GM10266 (cell line): ENCODE data around the gene LNP1.

Experiments
- DNase-seq: peaks from one replicate; pipeline ENCODE4 v3.0.0; 2012; ENCODE audit errors: extremely low spot score
- TF ChIP-seq, protein P1 (sequence below): IDR thresholded peaks from 2 replicates; pipeline ENCODE4 v1.5.1; 2012; ENCODE audit warnings: mild to moderate bottlenecking, low read depth; ENCODE audit not compliant: control insufficient read depth, insufficient read depth; ENCODE audit errors: missing control alignments

The LNP1 gene

GRCh38 chr3:100419406-100419805 is 18.1 kb downstream of the LNP1 start:
- no peak for DNase-seq
- TF ChIP-seq, protein P1, sequence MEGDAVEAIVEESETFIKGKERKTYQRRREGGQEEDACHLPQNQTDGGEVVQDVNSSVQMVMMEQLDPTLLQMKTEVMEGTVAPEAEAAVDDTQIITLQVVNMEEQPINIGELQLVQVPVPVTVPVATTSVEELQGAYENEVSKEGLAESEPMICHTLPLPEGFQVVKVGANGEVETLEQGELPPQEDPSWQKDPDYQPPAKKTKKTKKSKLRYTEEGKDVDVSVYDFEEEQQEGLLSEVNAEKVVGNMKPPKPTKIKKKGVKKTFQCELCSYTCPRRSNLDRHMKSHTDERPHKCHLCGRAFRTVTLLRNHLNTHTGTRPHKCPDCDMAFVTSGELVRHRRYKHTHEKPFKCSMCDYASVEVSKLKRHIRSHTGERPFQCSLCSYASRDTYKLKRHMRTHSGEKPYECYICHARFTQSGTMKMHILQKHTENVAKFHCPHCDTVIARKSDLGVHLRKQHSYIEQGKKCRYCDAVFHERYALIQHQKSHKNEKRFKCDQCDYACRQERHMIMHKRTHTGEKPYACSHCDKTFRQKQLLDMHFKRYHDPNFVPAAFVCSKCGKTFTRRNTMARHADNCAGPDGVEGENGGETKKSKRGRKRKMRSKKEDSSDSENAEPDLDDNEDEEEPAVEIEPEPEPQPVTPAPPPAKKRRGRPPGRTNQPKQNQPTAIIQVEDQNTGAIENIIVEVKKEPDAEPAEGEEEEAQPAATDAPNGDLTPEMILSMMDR = no peak

GRCh38 chr3:100420885-100421284 is 19.5 kb downstream of the LNP1 start:
- DNase-seq = no peak

GRCh38 chr3:100423611-100424010 is 22.3 kb downstream of the LNP1 start:
- no peak for DNase-seq
- TF ChIP-seq, protein P1 = no peak

More at GRCh38 chr3:100420885-100421284, 19.5 kb downstream of the LNP1 start:
- TF ChIP-seq, protein P1 = no peak

DNA sequence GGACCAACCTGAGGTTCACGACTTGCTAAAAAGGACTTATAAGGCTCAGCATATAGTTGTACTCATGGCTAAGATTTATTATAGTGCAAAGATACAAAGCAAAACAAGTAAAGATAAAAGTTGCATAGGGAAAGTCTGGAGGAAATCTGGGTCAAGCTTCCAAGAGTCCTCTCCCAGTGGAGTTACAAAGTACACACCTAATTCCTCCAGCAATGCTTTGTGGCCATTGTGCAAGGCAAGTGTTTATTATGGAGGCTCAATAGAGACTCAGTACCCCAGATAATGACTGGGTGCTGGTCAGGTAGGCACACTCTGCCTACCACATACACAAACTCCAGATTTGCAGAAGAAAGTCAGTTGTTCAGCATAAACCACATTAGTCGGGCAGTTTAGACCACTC is 22.9 kb downstream of the LNP1 start:
- TF ChIP-seq, protein P1 = no peak
- no peak for DNase-seq

DNA sequence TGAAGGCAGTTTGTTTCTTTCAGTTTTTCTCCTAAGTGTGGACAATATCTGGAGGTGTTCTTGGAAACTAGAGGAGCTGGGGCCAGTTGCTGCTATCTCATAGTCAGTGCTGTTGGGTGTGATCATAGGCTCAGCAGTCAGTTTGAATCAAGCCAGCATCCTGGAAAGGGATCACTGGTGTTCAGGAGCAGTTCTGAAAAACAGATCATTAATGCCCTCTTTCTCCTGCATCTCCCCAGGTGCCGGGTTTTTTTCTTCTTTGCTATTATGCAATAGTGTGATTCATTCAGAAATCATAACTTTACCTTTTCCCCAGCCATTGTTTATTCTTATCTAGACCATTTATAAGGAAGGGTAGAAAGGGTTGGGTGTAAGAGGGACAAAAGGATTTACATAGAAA is 24.0 kb downstream of the LNP1 start:
- no peak for DNase-seq
- TF ChIP-seq, protein P1 = no peak

DNA sequence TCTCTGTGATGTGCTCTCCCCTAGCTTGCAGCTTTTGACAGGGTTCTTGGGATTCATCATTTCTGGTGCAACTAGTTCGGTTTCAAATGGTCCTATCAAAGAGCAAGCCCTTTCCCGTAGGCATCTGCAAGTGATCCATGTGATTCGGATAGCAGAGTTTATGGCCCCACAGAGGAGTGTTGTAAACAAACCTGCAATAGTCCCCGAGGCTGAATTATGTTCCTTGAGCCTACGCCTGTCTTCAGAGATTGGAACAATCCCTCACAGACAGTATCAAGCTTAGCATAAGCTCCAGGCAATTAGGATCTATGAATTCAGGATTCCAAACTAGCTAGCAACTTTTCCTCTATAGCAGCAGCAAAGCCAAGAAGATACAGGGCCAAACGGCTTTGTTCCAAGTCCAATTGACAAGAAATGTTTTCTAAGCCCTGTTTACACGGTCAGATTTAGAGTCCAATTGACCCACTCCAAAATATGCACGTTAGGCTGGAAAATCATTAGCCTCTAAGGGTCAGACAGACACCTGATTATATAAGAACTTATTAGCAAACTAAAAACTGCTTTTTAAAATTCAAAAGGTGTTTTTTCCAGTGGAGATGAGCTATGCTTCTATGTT is 24.8 kb downstream of the LNP1 start:
- DNase-seq = no peak

DNA sequence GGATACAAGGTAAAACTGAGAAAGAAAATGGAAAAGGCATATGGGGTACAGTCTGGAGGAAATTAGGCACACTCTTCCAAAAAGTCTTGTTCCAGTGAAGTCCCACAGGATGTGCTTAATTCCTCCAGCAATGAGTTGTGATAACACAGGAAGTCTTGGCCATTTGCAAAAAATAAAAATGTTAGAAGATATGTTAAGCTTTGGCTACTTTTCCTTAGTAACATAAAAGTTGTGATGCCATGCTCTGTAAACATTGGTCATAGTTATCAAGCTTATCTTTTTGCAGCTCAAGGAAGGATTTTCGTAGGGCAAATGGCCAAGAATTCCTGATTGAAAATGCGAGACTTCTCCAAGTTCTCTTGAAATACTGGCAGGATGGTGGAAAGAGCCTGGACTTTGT is 26.4 kb downstream of the LNP1 start:
- TF ChIP-seq, protein P1 = no peak
- DNase-seq = no peak

More for the DNA sequence above, 24.8 kb downstream of the LNP1 start:
- TF ChIP-seq, protein P1 = no peak
